Astrocyte (in vitro differentiated cells and primary cell): ENCODE data around the gene STAT1. TPM values are rescaled to one million over a fixed set of nuclear protein-coding genes. Genes with fewer than 3 reads are reported as not detected.

Source experiments
- DNase-seq: peaks from one replicate; pipeline ENCODE4 v3.0.0-alpha.2; 2010; ENCODE audit warnings: low read depth
- FAIRE-seq: peaks from 2 replicates; lab custom pipeline; 2011; peaks lifted over from hg19 to GRCh38; lab: Jason Lieb, UNC
- H2AFZ ChIP-seq: 2 replicates; pipeline ENCODE4 v1.6.0; 2012; ENCODE audit warnings: low read depth, low read length, inconsistent platforms
- H3K27ac ChIP-seq: 2 replicates; pipeline ENCODE4 v1.5.1; 2011; ENCODE audit warnings: low read depth, low read length, inconsistent platforms
- H3K27me3 ChIP-seq: 2 replicates; pipeline ENCODE4 v1.6.0; 2011; ENCODE audit warnings: low read length, inconsistent platforms; ENCODE audit not compliant: insufficient read depth
- H3K36me3 ChIP-seq: 2 replicates; pipeline ENCODE4 v1.5.1; 2011; ENCODE audit warnings: low read length, inconsistent platforms; ENCODE audit not compliant: insufficient read depth
- H3K4me1 ChIP-seq: 2 replicates; pipeline ENCODE4 v1.5.1; 2011; ENCODE audit warnings: low read length, inconsistent platforms; ENCODE audit not compliant: insufficient read depth
- H3K4me2 ChIP-seq: 2 replicates; pipeline ENCODE4 v1.6.0; 2012; ENCODE audit warnings: low read length, inconsistent platforms
- H3K4me3 ChIP-seq: 2 replicates; pipeline ENCODE4 v1.5.1; 2011; ENCODE audit warnings: low read depth, mild to moderate bottlenecking, low read length, inconsistent platforms; ENCODE audit not compliant: insufficient read depth
- H3K79me2 ChIP-seq: 2 replicates; pipeline ENCODE4 v1.6.0; 2012; ENCODE audit warnings: mild to moderate bottlenecking, low read length, inconsistent platforms; ENCODE audit not compliant: insufficient read depth
- H3K9ac ChIP-seq: 2 replicates; pipeline ENCODE4 v1.6.0; 2012; ENCODE audit warnings: mild to moderate bottlenecking, low read length, inconsistent platforms
- H3K9me3 ChIP-seq: 2 replicates; pipeline ENCODE4 v1.5.1; 2012; ENCODE audit warnings: low read depth, mild to moderate bottlenecking, low read length, inconsistent platforms; ENCODE audit not compliant: insufficient read depth
- H4K20me1 ChIP-seq: 2 replicates; pipeline ENCODE4 v1.6.0; 2012; ENCODE audit warnings: low read length, inconsistent platforms; ENCODE audit not compliant: insufficient read depth
- H3K27ac Mint-ChIP-seq: one replicate; pipeline ENCODE4 v1.8.0; 2021; ENCODE audit warnings: mild to moderate bottlenecking, mixed read lengths; ENCODE audit not compliant: unreplicated experiment
- H3K27me3 Mint-ChIP-seq: one replicate; pipeline ENCODE4 v1.8.0; 2021; ENCODE audit warnings: low read depth, mixed read lengths; ENCODE audit not compliant: unreplicated experiment
- H3K36me3 Mint-ChIP-seq: one replicate; pipeline ENCODE4 v1.8.0; 2021; ENCODE audit warnings: low read depth, mixed read lengths; ENCODE audit not compliant: unreplicated experiment
- H3K4me1 Mint-ChIP-seq: one replicate; pipeline ENCODE4 v1.8.0; 2021; ENCODE audit warnings: low read depth, mixed read lengths; ENCODE audit not compliant: unreplicated experiment
- H3K4me3 Mint-ChIP-seq: one replicate; pipeline ENCODE4 v1.8.0; 2021; ENCODE audit warnings: mild to moderate bottlenecking, moderate library complexity, mixed read lengths; ENCODE audit not compliant: unreplicated experiment
- H3K9me3 Mint-ChIP-seq: one replicate; pipeline ENCODE4 v1.8.0; 2021; ENCODE audit warnings: mild to moderate bottlenecking, mixed read lengths; ENCODE audit not compliant: unreplicated experiment
- EZH2 ChIP-seq: IDR thresholded peaks from 2 replicates; pipeline ENCODE4 v1.6.1; 2012; ENCODE audit warnings: mild to moderate bottlenecking, low read length, inconsistent platforms; ENCODE audit not compliant: insufficient read depth
- total RNA-seq: library from RNA; stranded (reverse); gene quantifications from 2 replicates; pipeline ENCODE4 v1.2.1, GENCODE V29; 2021
- TF ChIP-seq, protein P1 (sequence below): IDR thresholded peaks from 2 replicates; pipeline ENCODE4 v1.5.1; 2011; ENCODE audit warnings: low read depth, mild to moderate bottlenecking, inconsistent platforms, low read length, moderate library complexity; ENCODE audit not compliant: insufficient read depth

STAT1 gene
- total RNA-seq, 1 donor from 2014 or later, result 377 TPM

DNA sequence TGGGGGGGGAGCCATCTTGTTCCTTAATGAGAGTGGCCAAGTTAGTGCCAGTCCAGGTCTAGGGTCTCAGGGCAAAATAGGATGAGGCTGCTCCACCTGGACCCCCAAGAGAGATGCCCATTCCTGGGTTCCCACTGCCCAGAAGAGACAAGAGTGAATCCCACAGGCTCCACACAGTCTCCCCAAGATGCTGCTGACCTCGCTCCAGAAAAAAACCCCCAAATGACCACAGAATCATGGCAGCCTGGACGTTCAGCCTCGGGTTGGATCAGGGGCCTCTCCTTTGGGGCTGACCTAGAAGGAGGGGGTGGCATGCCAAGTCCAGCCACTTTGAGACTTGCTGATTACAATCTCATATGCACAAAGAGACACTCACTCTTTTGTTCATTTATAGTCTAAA is 25.1 kb downstream of the STAT1 start:
- Mint-ChIP-seq H3K27ac (peak overlapping the region; percentile 41), H3K4me3 (no peak overlapping the region), H3K36me3 (peaks cover 47% of the 10 kb centered on the region), H3K27me3 (no peaks in the 10 kb centered on the region), H3K4me1 (peaks cover 29% of the 10 kb centered on the region), H3K9me3 (no peaks in the 10 kb centered on the region)
- Histone ChIP-seq H3K27ac (no peak overlapping the region), H3K4me2 (no peak overlapping the region), H3K4me3 (no peak overlapping the region), H3K27me3 (no peaks in the 10 kb centered on the region), H2AFZ (no peak overlapping the region), H3K9me3 (no peaks in the 10 kb centered on the region), H3K9ac (no peak overlapping the region), H3K79me2 (no peaks in the 10 kb centered on the region), H3K4me1 (peaks cover 12% of the 10 kb centered on the region), H3K36me3 (peaks cover 59% of the 10 kb centered on the region), H4K20me1 (peaks cover 3% of the 10 kb centered on the region)
- TF ChIP-seq, protein P1, sequence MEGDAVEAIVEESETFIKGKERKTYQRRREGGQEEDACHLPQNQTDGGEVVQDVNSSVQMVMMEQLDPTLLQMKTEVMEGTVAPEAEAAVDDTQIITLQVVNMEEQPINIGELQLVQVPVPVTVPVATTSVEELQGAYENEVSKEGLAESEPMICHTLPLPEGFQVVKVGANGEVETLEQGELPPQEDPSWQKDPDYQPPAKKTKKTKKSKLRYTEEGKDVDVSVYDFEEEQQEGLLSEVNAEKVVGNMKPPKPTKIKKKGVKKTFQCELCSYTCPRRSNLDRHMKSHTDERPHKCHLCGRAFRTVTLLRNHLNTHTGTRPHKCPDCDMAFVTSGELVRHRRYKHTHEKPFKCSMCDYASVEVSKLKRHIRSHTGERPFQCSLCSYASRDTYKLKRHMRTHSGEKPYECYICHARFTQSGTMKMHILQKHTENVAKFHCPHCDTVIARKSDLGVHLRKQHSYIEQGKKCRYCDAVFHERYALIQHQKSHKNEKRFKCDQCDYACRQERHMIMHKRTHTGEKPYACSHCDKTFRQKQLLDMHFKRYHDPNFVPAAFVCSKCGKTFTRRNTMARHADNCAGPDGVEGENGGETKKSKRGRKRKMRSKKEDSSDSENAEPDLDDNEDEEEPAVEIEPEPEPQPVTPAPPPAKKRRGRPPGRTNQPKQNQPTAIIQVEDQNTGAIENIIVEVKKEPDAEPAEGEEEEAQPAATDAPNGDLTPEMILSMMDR, result no peak
- TF ChIP-seq EZH2, result no peak
- FAIRE-seq, result no peak
- DNase-seq, result no peak

DNA sequence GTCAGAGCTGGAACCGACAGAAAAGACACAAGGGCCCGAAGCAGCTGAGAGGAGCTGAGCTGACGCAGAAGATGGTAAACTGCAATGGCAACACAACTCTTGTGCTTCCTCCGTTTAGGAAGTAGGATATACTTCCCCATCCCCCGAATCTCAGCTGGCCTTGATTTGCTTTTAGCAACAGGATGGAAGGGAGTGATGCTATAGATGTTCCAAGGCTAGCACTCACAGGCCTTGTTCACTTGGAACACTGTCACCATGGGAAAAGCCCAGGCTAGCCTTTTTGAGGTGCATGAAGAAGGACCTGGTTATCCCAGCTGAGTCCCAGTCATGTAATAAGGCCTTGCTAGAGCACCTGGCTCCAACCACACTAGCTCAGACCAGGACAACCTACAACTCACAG is 26.0 kb downstream of the STAT1 start:
- TF ChIP-seq, protein P1, result no peak
- no peak for TF ChIP-seq EZH2
- H3K4me2 ChIP-seq, result no peak overlapping the region
- H2AFZ ChIP-seq, result no peak overlapping the region
- no peaks in the 10 kb centered on the region for H3K27me3 Mint-ChIP-seq
- DNase-seq (no peak), FAIRE-seq (no peak)
- H3K4me1 Mint-ChIP-seq, result peaks cover 29% of the 10 kb centered on the region
- no peaks in the 10 kb centered on the region for H3K9me3 ChIP-seq
- no peaks in the 10 kb centered on the region for H3K79me2 ChIP-seq
- peaks cover 12% of the 10 kb centered on the region for H3K4me1 ChIP-seq
- H3K27ac Mint-ChIP-seq, result peak overlapping the region; percentile 47
- H3K27me3 ChIP-seq, result no peaks in the 10 kb centered on the region
- no peak overlapping the region for H3K4me3 ChIP-seq
- no peak overlapping the region for H3K9ac ChIP-seq
- no peak overlapping the region for H3K4me3 Mint-ChIP-seq
- peaks cover 60% of the 10 kb centered on the region for H3K36me3 ChIP-seq
- no peaks in the 10 kb centered on the region for H3K9me3 Mint-ChIP-seq
- no peak overlapping the region for H3K27ac ChIP-seq
- H3K36me3 Mint-ChIP-seq, result peaks cover 49% of the 10 kb centered on the region
- H4K20me1 ChIP-seq, result peaks cover 3% of the 10 kb centered on the region

DNA sequence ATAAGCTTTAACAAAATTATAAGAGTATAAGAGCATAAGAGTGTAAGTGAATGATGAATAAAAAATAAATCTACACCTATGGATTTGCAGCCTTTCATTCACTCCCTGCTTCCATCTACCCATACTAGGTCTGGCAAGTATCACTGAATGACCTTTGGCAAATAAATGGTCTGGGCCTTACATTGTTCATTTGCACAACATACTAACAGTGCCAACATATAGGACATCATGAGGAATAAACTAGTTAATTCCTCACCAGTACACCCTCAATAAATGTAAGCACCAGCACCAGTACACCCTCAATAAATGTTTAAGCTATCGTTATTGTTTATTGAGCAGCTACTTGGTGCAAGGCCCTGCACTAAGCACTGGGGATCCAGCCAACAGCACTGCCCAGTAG is 26.9 kb downstream of the STAT1 start:
- Mint-ChIP-seq H3K4me3 (no peak overlapping the region), H3K27me3 (no peaks in the 10 kb centered on the region), H3K9me3 (no peaks in the 10 kb centered on the region), H3K36me3 (peaks cover 46% of the 10 kb centered on the region), H3K27ac (no peak overlapping the region), H3K4me1 (peaks cover 31% of the 10 kb centered on the region)
- no peak overlapping the region for H3K4me3 ChIP-seq
- peaks cover 67% of the 10 kb centered on the region for H3K36me3 ChIP-seq
- H3K4me2 ChIP-seq, result no peak overlapping the region
- no peaks in the 10 kb centered on the region for H3K27me3 ChIP-seq
- DNase-seq, result no peak
- H3K9ac ChIP-seq, result no peak overlapping the region
- TF ChIP-seq EZH2, result no peak
- TF ChIP-seq, protein P1, result no peak
- H2AFZ ChIP-seq, result no peak overlapping the region
- no peak for FAIRE-seq
- H4K20me1 ChIP-seq, result peaks cover 3% of the 10 kb centered on the region
- H3K27ac ChIP-seq, result no peak overlapping the region
- H3K79me2 ChIP-seq, result no peaks in the 10 kb centered on the region
- H3K4me1 ChIP-seq, result peaks cover 12% of the 10 kb centered on the region
- no peaks in the 10 kb centered on the region for H3K9me3 ChIP-seq
